ENCODE results near the gene CRB2. TPM values are rescaled to one million over a fixed set of nuclear protein-coding genes. Genes with fewer than 3 reads are reported as not detected.

CRB2 gene
- total and polyA plus RNA-seq, 2 of the 13 experiments (the other 11 are each of a cell fraction or from before 2014, with no cell fraction given): 0.01 to 0.29 TPM

DNA sequence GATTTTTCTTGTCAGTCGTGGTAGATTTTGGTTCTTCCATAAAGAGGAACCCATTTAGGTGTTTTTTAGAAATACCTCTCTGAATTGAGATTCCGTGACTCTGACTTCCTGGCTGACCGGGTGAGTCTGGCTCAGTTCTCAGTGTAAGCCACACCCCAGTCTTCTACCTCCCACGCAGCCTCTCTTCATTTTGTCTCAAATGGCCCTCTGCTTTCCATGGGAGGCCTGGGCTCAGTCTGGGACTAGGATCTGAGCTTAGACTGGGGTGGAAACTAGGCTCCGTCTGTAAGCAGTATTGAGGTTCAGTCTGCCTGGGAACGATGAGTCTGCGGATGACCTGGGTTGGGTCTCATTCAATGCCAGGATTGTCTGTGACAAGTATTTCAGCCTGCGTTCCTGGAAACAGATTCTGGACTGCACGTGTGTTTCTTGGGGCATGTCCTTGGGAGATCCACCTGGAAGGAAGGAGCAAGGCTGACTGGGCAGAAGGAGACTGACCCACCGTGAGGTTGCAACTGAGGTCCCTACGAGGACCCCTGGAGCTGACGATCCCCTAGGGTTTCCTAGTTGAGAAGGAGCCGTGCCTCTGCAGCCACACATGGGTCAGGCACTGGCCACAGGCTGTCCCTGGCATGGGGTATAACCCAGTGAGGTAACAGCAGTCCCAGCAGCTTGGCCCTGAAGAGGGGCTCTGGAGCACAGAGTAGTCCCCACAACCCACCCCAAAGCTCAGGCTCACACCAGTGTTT is 12.4 kb upstream of the CRB2 start (continued):
- TF ChIP-seq, protein P1, sequence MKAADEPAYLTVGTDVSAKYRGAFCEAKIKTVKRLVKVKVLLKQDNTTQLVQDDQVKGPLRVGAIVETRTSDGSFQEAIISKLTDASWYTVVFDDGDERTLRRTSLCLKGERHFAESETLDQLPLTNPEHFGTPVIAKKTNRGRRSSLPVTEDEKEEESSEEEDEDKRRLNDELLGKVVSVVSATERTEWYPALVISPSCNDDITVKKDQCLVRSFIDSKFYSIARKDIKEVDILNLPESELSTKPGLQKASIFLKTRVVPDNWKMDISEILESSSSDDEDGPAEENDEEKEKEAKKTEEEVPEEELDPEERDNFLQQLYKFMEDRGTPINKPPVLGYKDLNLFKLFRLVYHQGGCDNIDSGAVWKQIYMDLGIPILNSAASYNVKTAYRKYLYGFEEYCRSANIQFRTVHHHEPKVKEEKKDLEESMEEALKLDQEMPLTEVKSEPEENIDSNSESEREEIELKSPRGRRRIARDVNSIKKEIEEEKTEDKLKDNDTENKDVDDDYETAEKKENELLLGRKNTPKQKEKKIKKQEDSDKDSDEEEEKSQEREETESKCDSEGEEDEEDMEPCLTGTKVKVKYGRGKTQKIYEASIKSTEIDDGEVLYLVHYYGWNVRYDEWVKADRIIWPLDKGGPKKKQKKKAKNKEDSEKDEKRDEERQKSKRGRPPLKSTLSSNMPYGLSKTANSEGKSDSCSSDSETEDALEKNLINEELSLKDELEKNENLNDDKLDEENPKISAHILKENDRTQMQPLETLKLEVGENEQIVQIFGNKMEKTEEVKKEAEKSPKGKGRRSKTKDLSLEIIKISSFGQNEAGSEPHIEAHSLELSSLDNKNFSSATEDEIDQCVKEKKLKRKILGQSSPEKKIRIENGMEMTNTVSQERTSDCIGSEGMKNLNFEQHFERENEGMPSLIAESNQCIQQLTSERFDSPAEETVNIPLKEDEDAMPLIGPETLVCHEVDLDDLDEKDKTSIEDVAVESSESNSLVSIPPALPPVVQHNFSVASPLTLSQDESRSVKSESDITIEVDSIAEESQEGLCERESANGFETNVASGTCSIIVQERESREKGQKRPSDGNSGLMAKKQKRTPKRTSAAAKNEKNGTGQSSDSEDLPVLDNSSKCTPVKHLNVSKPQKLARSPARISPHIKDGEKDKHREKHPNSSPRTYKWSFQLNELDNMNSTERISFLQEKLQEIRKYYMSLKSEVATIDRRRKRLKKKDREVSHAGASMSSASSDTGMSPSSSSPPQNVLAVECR (CRISPR knock-in tag; IDR thresholded peaks at IDR 0.05; ENCODE audit: borderline replicate concordance): no peak
- TF ChIP-seq, protein P2, sequence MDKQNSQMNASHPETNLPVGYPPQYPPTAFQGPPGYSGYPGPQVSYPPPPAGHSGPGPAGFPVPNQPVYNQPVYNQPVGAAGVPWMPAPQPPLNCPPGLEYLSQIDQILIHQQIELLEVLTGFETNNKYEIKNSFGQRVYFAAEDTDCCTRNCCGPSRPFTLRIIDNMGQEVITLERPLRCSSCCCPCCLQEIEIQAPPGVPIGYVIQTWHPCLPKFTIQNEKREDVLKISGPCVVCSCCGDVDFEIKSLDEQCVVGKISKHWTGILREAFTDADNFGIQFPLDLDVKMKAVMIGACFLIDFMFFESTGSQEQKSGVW (CRISPR knock-in tag; IDR thresholded peaks at IDR 0.05; ENCODE audit: borderline replicate concordance): no peak
- TF ChIP-seq NFIC (IDR thresholded peaks at IDR 0.05; ENCODE audit: low read length) (no peak), KLF13 (CRISPR knock-in tag; IDR thresholded peaks at IDR 0.05) (no peak), GFI1 (CRISPR knock-in tag; IDR thresholded peaks at IDR 0.05; ENCODE audit: borderline replicate concordance) (no peak), ZNF383 (CRISPR knock-in tag; IDR thresholded peaks at IDR 0.05; ENCODE audit: borderline replicate concordance) (no peak)
- TF ChIP-seq, protein P3, sequence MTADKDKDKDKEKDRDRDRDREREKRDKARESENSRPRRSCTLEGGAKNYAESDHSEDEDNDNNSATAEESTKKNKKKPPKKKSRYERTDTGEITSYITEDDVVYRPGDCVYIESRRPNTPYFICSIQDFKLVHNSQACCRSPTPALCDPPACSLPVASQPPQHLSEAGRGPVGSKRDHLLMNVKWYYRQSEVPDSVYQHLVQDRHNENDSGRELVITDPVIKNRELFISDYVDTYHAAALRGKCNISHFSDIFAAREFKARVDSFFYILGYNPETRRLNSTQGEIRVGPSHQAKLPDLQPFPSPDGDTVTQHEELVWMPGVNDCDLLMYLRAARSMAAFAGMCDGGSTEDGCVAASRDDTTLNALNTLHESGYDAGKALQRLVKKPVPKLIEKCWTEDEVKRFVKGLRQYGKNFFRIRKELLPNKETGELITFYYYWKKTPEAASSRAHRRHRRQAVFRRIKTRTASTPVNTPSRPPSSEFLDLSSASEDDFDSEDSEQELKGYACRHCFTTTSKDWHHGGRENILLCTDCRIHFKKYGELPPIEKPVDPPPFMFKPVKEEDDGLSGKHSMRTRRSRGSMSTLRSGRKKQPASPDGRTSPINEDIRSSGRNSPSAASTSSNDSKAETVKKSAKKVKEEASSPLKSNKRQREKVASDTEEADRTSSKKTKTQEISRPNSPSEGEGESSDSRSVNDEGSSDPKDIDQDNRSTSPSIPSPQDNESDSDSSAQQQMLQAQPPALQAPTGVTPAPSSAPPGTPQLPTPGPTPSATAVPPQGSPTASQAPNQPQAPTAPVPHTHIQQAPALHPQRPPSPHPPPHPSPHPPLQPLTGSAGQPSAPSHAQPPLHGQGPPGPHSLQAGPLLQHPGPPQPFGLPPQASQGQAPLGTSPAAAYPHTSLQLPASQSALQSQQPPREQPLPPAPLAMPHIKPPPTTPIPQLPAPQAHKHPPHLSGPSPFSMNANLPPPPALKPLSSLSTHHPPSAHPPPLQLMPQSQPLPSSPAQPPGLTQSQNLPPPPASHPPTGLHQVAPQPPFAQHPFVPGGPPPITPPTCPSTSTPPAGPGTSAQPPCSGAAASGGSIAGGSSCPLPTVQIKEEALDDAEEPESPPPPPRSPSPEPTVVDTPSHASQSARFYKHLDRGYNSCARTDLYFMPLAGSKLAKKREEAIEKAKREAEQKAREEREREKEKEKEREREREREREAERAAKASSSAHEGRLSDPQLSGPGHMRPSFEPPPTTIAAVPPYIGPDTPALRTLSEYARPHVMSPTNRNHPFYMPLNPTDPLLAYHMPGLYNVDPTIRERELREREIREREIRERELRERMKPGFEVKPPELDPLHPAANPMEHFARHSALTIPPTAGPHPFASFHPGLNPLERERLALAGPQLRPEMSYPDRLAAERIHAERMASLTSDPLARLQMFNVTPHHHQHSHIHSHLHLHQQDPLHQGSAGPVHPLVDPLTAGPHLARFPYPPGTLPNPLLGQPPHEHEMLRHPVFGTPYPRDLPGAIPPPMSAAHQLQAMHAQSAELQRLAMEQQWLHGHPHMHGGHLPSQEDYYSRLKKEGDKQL (CRISPR knock-in tag; IDR thresholded peaks at IDR 0.05; ENCODE audit: low read depth): no peak
- TF ChIP-seq, protein P4, sequence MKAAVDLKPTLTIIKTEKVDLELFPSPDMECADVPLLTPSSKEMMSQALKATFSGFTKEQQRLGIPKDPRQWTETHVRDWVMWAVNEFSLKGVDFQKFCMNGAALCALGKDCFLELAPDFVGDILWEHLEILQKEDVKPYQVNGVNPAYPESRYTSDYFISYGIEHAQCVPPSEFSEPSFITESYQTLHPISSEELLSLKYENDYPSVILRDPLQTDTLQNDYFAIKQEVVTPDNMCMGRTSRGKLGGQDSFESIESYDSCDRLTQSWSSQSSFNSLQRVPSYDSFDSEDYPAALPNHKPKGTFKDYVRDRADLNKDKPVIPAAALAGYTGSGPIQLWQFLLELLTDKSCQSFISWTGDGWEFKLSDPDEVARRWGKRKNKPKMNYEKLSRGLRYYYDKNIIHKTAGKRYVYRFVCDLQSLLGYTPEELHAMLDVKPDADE (CRISPR knock-in tag; IDR thresholded peaks at IDR 0.05): no peak
